ENCODE data around the gene PANK4.

The PANK4 gene

GRCh38 chr1:2564006-2564814 is 37.8 kb upstream of the PANK4 start:
- no peak overlapping the region for H3K27ac ChIP-seq
- DNase-seq = no peak
- H3K36me3 ChIP-seq (replicated peaks) = no peaks in the 10 kb centered on the region
- in situ Hi-C loops (cut with HindIII; ENCODE audit: low pct_ligation_motif_present, low sequenced_read_pairs) = no loop called here
- H3K4me3 ChIP-seq (ENCODE audit: low read depth, low read length) = no peak overlapping the region
- no peaks in the 10 kb centered on the region for H3K27me3 ChIP-seq (replicated peaks)
- TF ChIP-seq CTCF (IDR thresholded peaks at IDR 0.05; ENCODE audit: low read depth, low read length, missing control alignments) = no peak

- Histone ChIP-seq H3K36me3 (replicated peaks) (no peaks in the 10 kb centered on the region), H3K27ac (no peak overlapping the region), H3K4me3 (ENCODE audit: low read depth, low read length) (no peak overlapping the region), H3K27me3 (replicated peaks) (no peaks in the 10 kb centered on the region)
- in situ Hi-C loops (cut with HindIII; ENCODE audit: low pct_ligation_motif_present, low sequenced_read_pairs) = no loop called here
- TF ChIP-seq CTCF (IDR thresholded peaks at IDR 0.05; ENCODE audit: low read depth, low read length, missing control alignments) = no peak
- DNase-seq = no peak
Measured at GRCh38 chr1:2563205-2563604, 36.8 kb upstream of the PANK4 start.

- no peaks in the 10 kb centered on the region for H3K36me3 ChIP-seq (replicated peaks)
Measured at GRCh38 chr1:2561898-2562895, 35.8 kb upstream of the PANK4 start.

GRCh38 chr1:2561446-2561845 is 35.0 kb upstream of the PANK4 start:
- Histone ChIP-seq H3K27ac (no peak overlapping the region), H3K4me3 (ENCODE audit: low read depth, low read length) (no peak overlapping the region), H3K27me3 (replicated peaks) (no peaks in the 10 kb centered on the region), H3K36me3 (replicated peaks) (no peaks in the 10 kb centered on the region)
- no peak for TF ChIP-seq CTCF (IDR thresholded peaks at IDR 0.05; ENCODE audit: low read depth, low read length, missing control alignments)
- DNase-seq = no peak
- in situ Hi-C loops (cut with HindIII; ENCODE audit: low pct_ligation_motif_present, low sequenced_read_pairs) = no loop called here

More at GRCh38 chr1:2561898-2562895, 35.8 kb upstream of the PANK4 start:
- Histone ChIP-seq H3K4me3 (ENCODE audit: low read depth, low read length) (no peak overlapping the region), H3K27me3 (replicated peaks) (no peaks in the 10 kb centered on the region), H3K27ac (no peak overlapping the region)
- no peak for DNase-seq
- peak; percentile 60 for TF ChIP-seq CTCF (IDR thresholded peaks at IDR 0.05; ENCODE audit: low read depth, low read length, missing control alignments)
- in situ Hi-C loops (cut with HindIII; ENCODE audit: low pct_ligation_motif_present, low sequenced_read_pairs) = no loop called here

GRCh38 chr1:2560299-2561073 is 34.1 kb upstream of the PANK4 start:
- no peaks in the 10 kb centered on the region for H3K36me3 ChIP-seq (replicated peaks)
- no peak overlapping the region for H3K4me3 ChIP-seq (ENCODE audit: low read depth, low read length)
- in situ Hi-C loops (cut with HindIII; ENCODE audit: low pct_ligation_motif_present, low sequenced_read_pairs) = no loop called here
- no peak for TF ChIP-seq CTCF (IDR thresholded peaks at IDR 0.05; ENCODE audit: low read depth, low read length, missing control alignments)
- H3K27ac ChIP-seq = no peak overlapping the region
- no peak for DNase-seq
- H3K27me3 ChIP-seq (replicated peaks) = no peaks in the 10 kb centered on the region
